ENCODE measurements around the gene RDM1. TPM values are rescaled to one million over a fixed set of nuclear protein-coding genes. Genes with fewer than 3 reads are reported as not detected.

Gene RDM1
- total RNA-seq, 1 experiment from 2014 or later: 11.7 TPM

DNA sequence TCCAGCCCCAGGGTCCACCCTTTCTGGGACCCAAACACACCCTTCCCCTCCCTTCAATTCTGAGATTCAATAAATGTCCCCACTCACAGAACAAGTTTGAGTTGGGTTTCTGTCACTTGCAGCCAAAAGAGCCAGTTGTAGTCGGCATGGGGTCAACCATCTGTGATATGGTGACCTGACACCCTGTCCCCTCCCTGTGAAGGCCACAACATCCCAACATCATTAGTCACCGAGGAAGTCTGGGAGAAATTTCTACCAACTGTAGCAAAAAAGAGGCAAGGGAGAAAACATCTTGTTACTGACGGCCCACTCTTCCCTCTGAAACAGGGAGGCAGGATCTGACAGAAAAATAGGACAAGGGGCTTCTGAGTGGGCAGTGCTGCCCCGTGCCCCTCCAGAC lies 13.6 kb upstream of the RDM1 start:
- Histone ChIP-seq H3K9me2 (ENCODE audit: insufficient read depth) (no peaks in the 10 kb centered on the region), H4K20me1 (ENCODE audit: insufficient read depth) (no peaks in the 10 kb centered on the region), H3K79me2 (ENCODE audit: insufficient read depth, low read length) (no peaks in the 10 kb centered on the region), H3K9me3 (ENCODE audit: control insufficient read depth in 1 of 2, insufficient read depth in 1 of 2, low read depth in 1 of 2, low read length in 2 of 2) (no peaks in the 10 kb centered on the region), H2AFZ (ENCODE audit: low read depth, low read length, poor library complexity, severe bottlenecking) (no peak overlapping the region), H3K27ac (ENCODE audit: low read depth, low read length) (no peak overlapping the region), H3K9ac (ENCODE audit: low read length) (no peak overlapping the region), H3K4me2 (ENCODE audit: low read length) (no peak overlapping the region), H3K36me3 (ENCODE audit: control insufficient read depth in 1 of 2, insufficient read depth in 2 of 2, low read length in 2 of 2) (no peaks in the 10 kb centered on the region), H3K4me1 (ENCODE audit: control insufficient read depth in 1 of 2, insufficient read depth in 2 of 2, low read length in 2 of 2) (peaks cover 0 to 14% of the 10 kb centered on the region in 2 experiments; a peak in 3 of 4 replicates), H3K4me3 (replicated peaks in 1 of 2; ENCODE audit: low read depth in 1 of 2, low read length in 2 of 2) (no peak overlapping the region), H3K27me3 (ENCODE audit: insufficient read depth, low read length) (no peaks in the 10 kb centered on the region)
- ChIA-PET RAD21 (ENCODE audit: low non-redundant PET in 1 of 2, low total read pairs in 2 of 2, uncharacterized antibody in 2 of 2, unreplicated experiment in 2 of 2) (no interaction called here), CTCF (no interaction called here), POLR2A (no interaction called here)
- DNase-seq (ENCODE audit: low read depth, low spot score) (no peak), ATAC-seq (no peak)
- no TSS peak for BruUV-seq (replicated peaks)
- intact Hi-C loops (cut with micrococcal nuclease): no loop called here
- TF ChIP-seq YY1 (IDR thresholded peaks at IDR 0.05; ENCODE audit: extremely low read depth, insufficient replicate concordance, low read depth, low read length) (no peak), EZH2 (IDR thresholded peaks at IDR 0.05) (no peak), POLR2A (IDR thresholded peaks at IDR 0.05; ENCODE audit: borderline replicate concordance, extremely low read depth, insufficient read depth, insufficient read length) (no peak), ZBTB33 (IDR thresholded peaks at IDR 0.05; ENCODE audit: extremely low read depth, insufficient replicate concordance, low read length) (no peak), EZH2phosphoT487 (IDR thresholded peaks at IDR 0.05; ENCODE audit: borderline replicate concordance) (no peak), RAD21 (IDR thresholded peaks at IDR 0.05; ENCODE audit: low read depth) (no peak), FOSL1 (IDR thresholded peaks at IDR 0.05; ENCODE audit: low read depth) (no peak), SRF (IDR thresholded peaks at IDR 0.05; ENCODE audit: low read depth) (no peak), CEBPB (IDR thresholded peaks at IDR 0.05; ENCODE audit: low read depth) (no peak), EGR1 (IDR thresholded peaks at IDR 0.05; ENCODE audit: low read depth) (no peak), ZNF274 (IDR thresholded peaks at IDR 0.05; ENCODE audit: low read depth, low read length) (no peak), JUND (IDR thresholded peaks at IDR 0.05) (no peak)
- TF ChIP-seq, protein P1, sequence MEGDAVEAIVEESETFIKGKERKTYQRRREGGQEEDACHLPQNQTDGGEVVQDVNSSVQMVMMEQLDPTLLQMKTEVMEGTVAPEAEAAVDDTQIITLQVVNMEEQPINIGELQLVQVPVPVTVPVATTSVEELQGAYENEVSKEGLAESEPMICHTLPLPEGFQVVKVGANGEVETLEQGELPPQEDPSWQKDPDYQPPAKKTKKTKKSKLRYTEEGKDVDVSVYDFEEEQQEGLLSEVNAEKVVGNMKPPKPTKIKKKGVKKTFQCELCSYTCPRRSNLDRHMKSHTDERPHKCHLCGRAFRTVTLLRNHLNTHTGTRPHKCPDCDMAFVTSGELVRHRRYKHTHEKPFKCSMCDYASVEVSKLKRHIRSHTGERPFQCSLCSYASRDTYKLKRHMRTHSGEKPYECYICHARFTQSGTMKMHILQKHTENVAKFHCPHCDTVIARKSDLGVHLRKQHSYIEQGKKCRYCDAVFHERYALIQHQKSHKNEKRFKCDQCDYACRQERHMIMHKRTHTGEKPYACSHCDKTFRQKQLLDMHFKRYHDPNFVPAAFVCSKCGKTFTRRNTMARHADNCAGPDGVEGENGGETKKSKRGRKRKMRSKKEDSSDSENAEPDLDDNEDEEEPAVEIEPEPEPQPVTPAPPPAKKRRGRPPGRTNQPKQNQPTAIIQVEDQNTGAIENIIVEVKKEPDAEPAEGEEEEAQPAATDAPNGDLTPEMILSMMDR (IDR thresholded peaks at IDR 0.05 in 2 of 3, conservative IDR thresholded peaks at IDR 0.05 in 1 of 3; ENCODE audit: borderline replicate concordance in 1 of 3, insufficient read depth in 1 of 3, low read depth in 2 of 3, low read length in 2 of 3): no peak
- TF ChIP-seq, protein P2, sequence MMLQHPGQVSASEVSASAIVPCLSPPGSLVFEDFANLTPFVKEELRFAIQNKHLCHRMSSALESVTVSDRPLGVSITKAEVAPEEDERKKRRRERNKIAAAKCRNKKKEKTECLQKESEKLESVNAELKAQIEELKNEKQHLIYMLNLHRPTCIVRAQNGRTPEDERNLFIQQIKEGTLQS (IDR thresholded peaks at IDR 0.05): no peak
